Measurements from ENCODE around the gene LSM2.
"Not testable (repeated sequence)": the region's sequence is repeated elsewhere in the genome, so short reads cannot be mapped to it uniquely, and the experiment has no call there.

The LSM2 gene

DNA sequence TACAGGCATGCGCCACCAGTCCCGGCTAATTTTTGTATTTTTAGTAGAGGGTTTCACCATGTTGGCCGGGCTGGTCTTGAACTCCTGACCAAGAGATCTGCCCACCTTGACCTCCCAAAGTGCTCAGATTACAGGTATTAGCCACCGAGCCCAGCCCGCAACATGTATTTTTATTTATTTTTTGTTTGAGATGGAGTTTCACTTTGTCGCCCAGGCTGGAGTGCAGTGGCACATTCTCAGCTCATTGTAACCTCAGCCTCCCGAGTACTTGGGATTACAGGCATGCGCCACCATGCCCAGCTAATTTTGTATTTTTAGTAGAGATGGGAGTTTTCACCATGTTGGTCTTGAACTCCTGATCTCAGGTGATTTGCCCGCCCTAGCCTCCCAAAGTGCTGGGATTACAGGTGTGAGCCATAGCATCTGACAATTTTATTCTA lies 31.4 kb upstream of the LSM2 start:
- Histone ChIP-seq H3K36me3 (ENCODE audit: control insufficient read depth in 1 of 2, insufficient read depth in 2 of 2, low read length in 2 of 2) (peaks cover 13 to 38% of the 10 kb centered on the region in 2 donors), H3K9ac (ENCODE audit: low read depth in 1 of 2, low read length in 2 of 2) (peak overlapping the region in 1 of 2 donors; percentile 100), H3K4me1 (ENCODE audit: control insufficient read depth in 1 of 2, insufficient read depth in 2 of 2, low read length in 2 of 2) (peaks cover 21 to 39% of the 10 kb centered on the region in 2 donors)
- not testable (repeated sequence) for H3K9me3 ChIP-seq (ENCODE audit: control insufficient read depth in 1 of 2, low read length in 2 of 2); H3K27ac ChIP-seq (ENCODE audit: low read depth, low read length); H3K4me3 ChIP-seq (ENCODE audit: low read depth in 1 of 2, low read length in 2 of 2); H3K27me3 ChIP-seq (ENCODE audit: control insufficient read depth in 1 of 2, insufficient read depth in 2 of 2, low read length in 2 of 2)

DNA sequence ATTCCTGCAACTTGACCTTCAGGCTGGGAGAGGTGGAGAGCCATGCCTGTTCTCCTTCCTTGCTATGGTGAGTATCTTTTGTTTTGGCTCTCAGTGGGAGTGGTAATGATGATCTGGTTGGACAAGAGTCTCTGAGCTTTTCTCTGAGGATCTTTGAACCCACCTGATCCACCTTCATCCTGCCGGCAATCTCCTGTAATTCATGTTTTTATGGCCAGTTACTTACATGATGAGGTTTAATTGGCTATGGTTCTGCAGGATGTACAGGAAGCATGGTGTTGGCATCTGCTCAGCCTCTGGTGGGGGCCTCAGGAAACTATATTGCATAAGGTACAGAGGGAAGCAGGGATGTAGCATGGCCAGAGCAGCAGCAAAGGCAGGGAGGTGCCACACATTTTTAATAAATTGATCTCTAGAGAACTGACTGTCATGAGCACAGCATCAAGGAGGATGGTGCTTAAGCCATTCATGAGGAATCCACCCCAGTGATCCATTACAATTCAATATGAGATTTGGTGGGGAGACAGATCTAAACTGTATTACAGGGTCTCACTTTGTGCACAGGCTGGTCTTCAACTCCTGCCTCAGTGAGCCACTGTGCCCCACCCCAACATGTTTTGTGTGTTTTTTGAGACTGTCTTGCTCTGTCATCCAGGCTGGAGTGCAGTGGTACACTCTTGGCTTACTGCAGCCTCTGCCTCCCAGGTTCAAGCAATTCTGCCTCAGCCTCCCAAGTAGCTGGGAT lies 30.8 kb upstream of the LSM2 start:
- Histone ChIP-seq H3K9me3 (ENCODE audit: control insufficient read depth in 1 of 2, low read length in 2 of 2) (no peaks in the 10 kb centered on the region), H3K4me1 (ENCODE audit: control insufficient read depth in 1 of 2, insufficient read depth in 2 of 2, low read length in 2 of 2) (peaks cover 21 to 44% of the 10 kb centered on the region in 2 donors), H3K27me3 (ENCODE audit: control insufficient read depth in 1 of 2, insufficient read depth in 2 of 2, low read length in 2 of 2) (no peaks in the 10 kb centered on the region), H3K27ac (ENCODE audit: low read depth, low read length) (no peak overlapping the region), H3K4me3 (ENCODE audit: low read depth in 1 of 2, low read length in 2 of 2) (peak overlapping the region; percentile 95 to 98), H3K36me3 (ENCODE audit: control insufficient read depth in 1 of 2, insufficient read depth in 2 of 2, low read length in 2 of 2) (peaks cover 13 to 38% of the 10 kb centered on the region in 2 donors), H3K9ac (ENCODE audit: low read depth in 1 of 2, low read length in 2 of 2) (peak overlapping the region; percentile 96 to 100)

DNA sequence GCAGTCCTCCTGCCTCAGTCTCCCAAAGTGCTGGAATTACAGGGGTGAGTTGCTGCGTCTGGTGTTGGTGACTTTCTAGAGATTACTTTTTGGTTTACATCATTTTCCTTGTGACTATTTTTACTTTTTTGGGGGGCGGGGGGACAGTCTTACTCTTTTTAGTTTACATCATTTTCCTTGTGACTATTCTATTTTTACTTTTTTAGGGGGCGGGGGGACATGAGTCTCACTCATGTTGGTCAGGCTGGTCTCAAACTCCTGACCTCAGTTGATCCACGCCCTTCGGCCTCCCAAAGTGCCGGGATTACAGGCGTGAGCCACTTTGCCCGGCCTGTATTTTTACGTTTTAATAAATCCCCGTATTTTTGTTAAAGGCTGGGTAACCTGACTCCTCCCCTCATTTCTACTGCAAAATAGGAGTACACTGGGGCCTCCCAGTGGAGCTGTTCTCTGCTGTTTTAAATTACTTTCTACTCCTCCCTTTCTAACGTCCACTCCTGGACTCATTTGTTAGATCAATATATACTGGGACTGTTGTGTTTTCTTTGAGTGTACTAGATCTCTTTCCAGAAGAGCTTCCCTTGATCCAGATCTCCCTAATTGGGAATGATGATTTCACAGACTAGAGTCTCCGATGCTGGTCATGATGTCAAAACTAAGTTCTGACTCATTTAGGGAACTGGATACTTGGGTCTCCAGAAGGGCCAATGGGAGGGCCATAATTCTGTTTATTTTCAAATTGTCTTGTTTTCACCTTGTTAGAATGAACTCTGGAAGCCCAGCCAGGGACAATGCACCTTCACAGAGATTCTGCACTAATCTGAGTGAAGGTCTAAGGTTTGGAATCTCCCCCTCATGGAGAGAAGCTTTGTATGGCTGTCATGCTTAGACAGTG lies 30.0 kb upstream of the LSM2 start:
- H3K9ac ChIP-seq (ENCODE audit: low read depth in 1 of 2, low read length in 2 of 2) = peak overlapping the region; percentile 96 to 100
- no peaks in the 10 kb centered on the region for H3K9me3 ChIP-seq (ENCODE audit: control insufficient read depth in 1 of 2, low read length in 2 of 2)
- H3K36me3 ChIP-seq (ENCODE audit: control insufficient read depth in 1 of 2, insufficient read depth in 2 of 2, low read length in 2 of 2) = peaks cover 13 to 38% of the 10 kb centered on the region in 2 donors
- peak overlapping the region; percentile 95 to 98 for H3K4me3 ChIP-seq (ENCODE audit: low read depth in 1 of 2, low read length in 2 of 2)
- H3K27ac ChIP-seq (ENCODE audit: low read depth, low read length) = no peak overlapping the region
- no peaks in the 10 kb centered on the region for H3K27me3 ChIP-seq (ENCODE audit: control insufficient read depth in 1 of 2, insufficient read depth in 2 of 2, low read length in 2 of 2)
- peaks cover 21 to 44% of the 10 kb centered on the region in 2 donors for H3K4me1 ChIP-seq (ENCODE audit: control insufficient read depth in 1 of 2, insufficient read depth in 2 of 2, low read length in 2 of 2)

DNA sequence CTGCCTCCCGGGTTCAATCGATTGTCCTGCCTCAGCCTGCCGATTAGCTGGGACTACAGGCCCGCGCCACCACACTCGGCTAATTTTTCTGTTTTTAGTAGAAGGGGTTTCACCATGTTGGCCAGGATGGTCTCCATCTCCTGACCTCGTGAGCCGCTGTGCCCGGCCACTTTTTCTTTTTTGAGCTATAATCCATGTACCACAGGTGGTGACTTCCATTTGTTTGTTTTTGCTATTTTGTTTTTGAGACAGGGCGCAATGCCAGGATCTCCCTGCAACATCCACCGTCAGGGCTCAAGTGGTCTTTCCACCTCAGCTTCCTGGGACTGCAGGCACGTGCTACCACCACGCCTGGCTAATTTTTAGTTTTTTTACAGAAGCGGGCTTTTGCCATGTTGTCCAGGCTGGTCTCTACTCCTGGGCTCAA lies 29.3 kb upstream of the LSM2 start:
- H3K36me3 ChIP-seq (ENCODE audit: control insufficient read depth in 1 of 2, insufficient read depth in 2 of 2, low read length in 2 of 2) = peaks cover 13 to 38% of the 10 kb centered on the region in 2 donors
- H3K27ac ChIP-seq (ENCODE audit: low read depth, low read length) = no peak overlapping the region
- H3K27me3 ChIP-seq (ENCODE audit: control insufficient read depth in 1 of 2, insufficient read depth in 2 of 2, low read length in 2 of 2) = no peaks in the 10 kb centered on the region
- H3K9ac ChIP-seq (ENCODE audit: low read depth in 1 of 2, low read length in 2 of 2) = peak overlapping the region; percentile 96 to 100
- H3K4me3 ChIP-seq (ENCODE audit: low read depth in 1 of 2, low read length in 2 of 2) = peak overlapping the region; percentile 95 to 98
- H3K4me1 ChIP-seq (ENCODE audit: control insufficient read depth in 1 of 2, insufficient read depth in 2 of 2, low read length in 2 of 2) = peaks cover 21 to 51% of the 10 kb centered on the region in 2 donors
- no peaks in the 10 kb centered on the region for H3K9me3 ChIP-seq (ENCODE audit: control insufficient read depth in 1 of 2, low read length in 2 of 2)

DNA sequence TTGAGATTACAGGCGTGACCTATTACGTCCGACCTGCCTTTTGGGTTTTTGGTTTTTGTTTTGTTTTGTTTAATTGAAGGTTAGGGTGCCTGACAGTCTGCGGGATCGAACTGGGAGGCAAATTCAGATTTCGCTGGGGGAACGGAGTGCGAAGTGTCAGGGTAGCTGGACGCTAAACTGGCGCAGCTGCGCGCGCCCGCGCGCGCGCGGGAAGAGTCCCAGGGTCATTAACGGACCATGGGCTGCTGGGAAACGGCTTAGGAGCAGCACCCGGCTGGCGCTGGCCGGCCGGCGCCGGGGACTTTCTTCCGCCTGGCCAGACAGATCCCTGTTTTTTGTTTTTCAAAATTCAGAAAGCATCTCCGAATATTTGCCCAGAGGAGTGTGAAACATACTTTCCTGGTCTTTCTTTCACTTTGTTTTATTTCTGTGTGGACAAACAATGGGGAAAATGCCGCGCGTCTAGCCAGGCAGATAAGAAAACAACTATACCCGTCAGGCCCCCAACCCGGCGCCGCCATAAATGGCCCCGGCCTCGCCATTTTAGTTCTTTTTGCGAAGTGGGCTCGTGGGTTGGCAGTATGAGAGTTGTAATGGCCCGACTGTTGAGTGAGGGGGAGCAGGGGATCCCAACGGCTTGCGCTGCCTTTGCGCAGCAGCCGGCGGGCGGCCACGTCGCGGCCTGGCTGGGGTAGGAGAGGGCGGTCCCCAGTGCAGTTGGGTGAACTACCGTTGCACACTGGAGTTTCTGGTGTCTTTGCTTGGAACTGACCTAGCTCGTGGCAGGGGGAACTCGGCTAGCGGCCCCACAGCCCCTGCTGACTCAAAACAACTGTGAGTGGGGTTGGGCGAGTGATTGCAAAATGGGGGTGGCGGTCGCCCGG lies 27.8 kb upstream of the LSM2 start:
- H3K27me3 ChIP-seq (ENCODE audit: control insufficient read depth in 1 of 2, insufficient read depth in 2 of 2, low read length in 2 of 2) = no peaks in the 10 kb centered on the region
- H3K4me1 ChIP-seq (ENCODE audit: control insufficient read depth in 1 of 2, insufficient read depth in 2 of 2, low read length in 2 of 2) = peaks cover 21 to 55% of the 10 kb centered on the region in 2 donors
- peaks cover 11 to 27% of the 10 kb centered on the region in 2 donors for H3K36me3 ChIP-seq (ENCODE audit: control insufficient read depth in 1 of 2, insufficient read depth in 2 of 2, low read length in 2 of 2)
- H3K9ac ChIP-seq (ENCODE audit: low read depth in 1 of 2, low read length in 2 of 2) = peak overlapping the region; percentile 96 to 100
- no peaks in the 10 kb centered on the region for H3K9me3 ChIP-seq (ENCODE audit: control insufficient read depth in 1 of 2, low read length in 2 of 2)
- peak overlapping the region; percentile 92 for H3K27ac ChIP-seq (ENCODE audit: low read depth, low read length)
- H3K4me3 ChIP-seq (ENCODE audit: low read depth in 1 of 2, low read length in 2 of 2) = peak overlapping the region; percentile 95 to 98

DNA sequence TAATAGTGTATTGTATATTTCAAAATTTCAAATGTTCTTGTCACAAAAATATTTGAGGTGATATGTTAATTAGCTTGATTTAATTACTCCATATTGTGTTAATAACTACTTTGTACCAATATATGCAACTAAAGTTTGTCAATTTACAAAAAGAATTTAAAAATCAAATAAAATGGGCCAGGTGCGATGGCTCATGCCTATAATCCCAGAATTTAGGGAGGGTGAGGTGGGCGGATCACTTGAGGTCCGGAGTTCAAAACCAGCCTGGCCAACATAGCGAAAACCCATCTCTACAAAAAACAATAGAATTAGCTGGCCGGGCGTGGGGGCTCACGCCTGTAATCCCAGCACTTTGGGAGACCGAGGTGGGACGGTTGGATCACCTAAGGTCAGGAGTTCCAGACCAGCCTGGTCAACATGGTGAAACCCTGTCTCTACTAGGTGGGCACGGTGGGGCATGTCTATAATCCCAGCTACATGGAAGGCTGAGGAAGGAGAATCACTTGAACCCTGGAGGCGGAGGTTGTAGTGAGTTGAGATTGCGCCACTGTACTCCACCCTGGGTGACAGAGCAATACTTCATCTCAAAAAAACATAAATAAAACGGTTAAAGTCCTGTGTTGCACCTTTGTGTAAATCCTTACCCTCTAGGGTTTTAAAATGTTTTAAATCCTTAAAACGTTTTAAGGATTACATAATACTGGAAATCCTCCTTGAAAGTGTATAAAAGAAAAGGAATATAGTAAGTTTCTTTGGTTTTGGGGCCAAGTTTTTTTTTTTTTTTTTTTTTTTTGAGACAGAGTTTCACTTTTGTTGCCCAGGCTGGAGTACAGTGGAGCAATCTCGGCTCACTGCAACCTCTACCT lies 24.8 kb upstream of the LSM2 start:
- Histone ChIP-seq H3K9me3 (ENCODE audit: control insufficient read depth in 1 of 2, low read length in 2 of 2) (no peaks in the 10 kb centered on the region), H3K36me3 (ENCODE audit: control insufficient read depth in 1 of 2, insufficient read depth in 2 of 2, low read length in 2 of 2) (no peaks in the 10 kb centered on the region), H3K4me3 (ENCODE audit: low read depth in 1 of 2, low read length in 2 of 2) (peak overlapping the region in 1 of 2 donors; percentile 80), H3K9ac (ENCODE audit: low read depth in 1 of 2, low read length in 2 of 2) (peak overlapping the region; percentile 83 to 90), H3K27ac (ENCODE audit: low read depth, low read length) (peak overlapping the region; percentile 14), H3K27me3 (ENCODE audit: control insufficient read depth in 1 of 2, insufficient read depth in 2 of 2, low read length in 2 of 2) (no peaks in the 10 kb centered on the region), H3K4me1 (ENCODE audit: control insufficient read depth in 1 of 2, insufficient read depth in 2 of 2, low read length in 2 of 2) (peaks cover 10 to 37% of the 10 kb centered on the region in 2 donors)

DNA sequence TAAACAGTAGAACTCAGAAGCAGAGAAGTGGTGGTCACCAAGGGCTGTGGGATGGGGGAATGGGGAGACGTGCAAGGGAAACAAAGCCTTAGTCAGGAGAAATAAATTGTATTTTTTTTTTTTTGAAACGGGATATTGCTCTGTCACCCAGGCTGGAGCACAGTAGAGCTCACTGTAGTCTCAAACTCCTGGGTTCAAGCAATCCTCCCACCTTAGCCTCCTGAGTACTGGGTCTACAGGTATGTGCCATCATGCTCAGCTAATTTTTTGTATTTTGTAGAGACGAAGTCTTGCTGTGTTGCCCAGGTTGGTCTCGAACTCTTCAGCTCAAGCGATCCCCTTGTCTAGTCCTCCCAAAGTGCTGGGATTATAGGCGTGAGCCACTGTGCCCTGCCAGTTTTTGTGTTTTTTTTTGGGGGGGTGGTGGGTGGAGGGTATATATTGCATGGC lies 24.1 kb upstream of the LSM2 start:
- Histone ChIP-seq H3K9me3 (ENCODE audit: control insufficient read depth in 1 of 2, low read length in 2 of 2) (no peaks in the 10 kb centered on the region), H3K36me3 (ENCODE audit: control insufficient read depth in 1 of 2, insufficient read depth in 2 of 2, low read length in 2 of 2) (no peaks in the 10 kb centered on the region), H3K27me3 (ENCODE audit: control insufficient read depth in 1 of 2, insufficient read depth in 2 of 2, low read length in 2 of 2) (no peaks in the 10 kb centered on the region), H3K4me3 (ENCODE audit: low read depth in 1 of 2, low read length in 2 of 2) (peak overlapping the region; percentile 77 to 80), H3K27ac (ENCODE audit: low read depth, low read length) (peak overlapping the region; percentile 64), H3K9ac (ENCODE audit: low read depth in 1 of 2, low read length in 2 of 2) (peak overlapping the region; percentile 83 to 90), H3K4me1 (ENCODE audit: control insufficient read depth in 1 of 2, insufficient read depth in 2 of 2, low read length in 2 of 2) (peaks cover 9 to 34% of the 10 kb centered on the region in 2 donors)

DNA sequence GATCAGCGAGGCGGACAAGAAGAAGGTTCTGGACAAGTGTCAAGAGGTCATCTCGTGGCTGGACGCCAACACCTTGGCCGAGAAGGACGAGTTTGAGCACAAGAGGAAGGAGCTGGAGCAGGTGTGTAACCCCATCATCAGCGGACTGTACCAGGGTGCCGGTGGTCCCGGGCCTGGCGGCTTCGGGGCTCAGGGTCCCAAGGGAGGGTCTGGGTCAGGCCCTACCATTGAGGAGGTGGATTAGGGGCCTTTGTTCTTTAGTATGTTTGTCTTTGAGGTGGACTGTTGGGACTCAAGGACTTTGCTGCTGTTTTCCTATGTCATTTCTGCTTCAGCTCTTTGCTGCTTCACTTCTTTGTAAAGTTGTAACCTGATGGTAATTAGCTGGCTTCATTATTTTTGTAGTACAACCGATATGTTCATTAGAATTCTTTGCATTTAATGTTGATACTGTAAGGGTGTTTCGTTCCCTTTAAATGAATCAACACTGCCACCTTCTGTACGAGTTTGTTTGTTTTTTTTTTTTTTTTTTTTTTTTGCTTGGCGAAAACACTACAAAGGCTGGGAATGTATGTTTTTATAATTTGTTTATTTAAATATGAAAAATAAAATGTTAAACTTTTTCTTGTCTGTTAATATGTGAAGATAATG lies 23.0 kb upstream of the LSM2 start:
- Histone ChIP-seq H3K9ac (ENCODE audit: low read depth in 1 of 2, low read length in 2 of 2) (peak overlapping the region; percentile 83 to 90), H3K4me1 (ENCODE audit: control insufficient read depth in 1 of 2, insufficient read depth in 2 of 2, low read length in 2 of 2) (peaks cover 17 to 34% of the 10 kb centered on the region in 2 donors), H3K36me3 (ENCODE audit: control insufficient read depth in 1 of 2, insufficient read depth in 2 of 2, low read length in 2 of 2) (no peaks in the 10 kb centered on the region), H3K27me3 (ENCODE audit: control insufficient read depth in 1 of 2, insufficient read depth in 2 of 2, low read length in 2 of 2) (no peaks in the 10 kb centered on the region), H3K27ac (ENCODE audit: low read depth, low read length) (peak overlapping the region; percentile 68), H3K4me3 (ENCODE audit: low read depth in 1 of 2, low read length in 2 of 2) (peak overlapping the region; percentile 77 to 80), H3K9me3 (ENCODE audit: control insufficient read depth in 1 of 2, low read length in 2 of 2) (no peaks in the 10 kb centered on the region)

All from duodenal mucosa (tissue), 2 donors.